Subcutaneous abdominal adipose tissue (tissue), 5 donors: ENCODE measurements around the gene NAV2.

Experiments used
- H3K27ac ChIP-seq: one replicate; pipeline ENCODE4 v1.7.0; 2013; ENCODE audit warnings: low read depth, mild to moderate bottlenecking, inconsistent platforms, low read length, moderate library complexity
- H3K27me3 ChIP-seq, 5 donors: one replicate each; pipeline ENCODE4 v1.7.0; 2013; ENCODE audit warnings: low read length in 5 of 5, inconsistent platforms in 1 of 5; ENCODE audit not compliant: control insufficient read depth in 5 of 5, insufficient read depth in 4 of 5
- H3K36me3 ChIP-seq, 5 donors: one replicate each; pipeline ENCODE4 v1.7.0; 2013; ENCODE audit warnings: low read length in 5 of 5; ENCODE audit not compliant: control insufficient read depth in 5 of 5, insufficient read depth in 5 of 5
- H3K4me1 ChIP-seq, 5 donors: one replicate each; pipeline ENCODE4 v1.7.0; 2013; ENCODE audit warnings: low read length in 5 of 5, mild to moderate bottlenecking in 3 of 5, moderate library complexity in 1 of 5; ENCODE audit not compliant: control insufficient read depth in 5 of 5, insufficient read depth in 5 of 5
- H3K4me3 ChIP-seq, 5 donors: one replicate each; pipeline ENCODE4 v1.7.0; 2013; ENCODE audit warnings: low read length in 5 of 5, low read depth in 1 of 5
- H3K9ac ChIP-seq, 5 donors: one replicate each; pipeline ENCODE4 v1.7.0; 2013; ENCODE audit warnings: low read length in 5 of 5, mild to moderate bottlenecking in 4 of 5, moderate library complexity in 3 of 5
- H3K9me3 ChIP-seq, 5 donors: one replicate each; pipeline ENCODE4 v1.7.0; 2013; ENCODE audit warnings: low read length in 5 of 5; ENCODE audit not compliant: control insufficient read depth in 5 of 5
- donor health status: healthy.
- donor health status: healthy.
- donor health status: healthy.
- donor health status: healthy.
- donor health status: healthy.

The NAV2 gene

GRCh38 chr11:20132667-20133039 lies 420.0 kb downstream of the NAV2 start:
- Histone ChIP-seq H3K9me3 (no peaks in the 10 kb centered on the region), H3K9ac (no peak overlapping the region), H3K27me3 (peaks cover 0 to 20% (median 6%) of the 10 kb centered on the region in 5 donors), H3K4me1 (peaks cover 0 to 11% (median 9%) of the 10 kb centered on the region in 5 donors), H3K4me3 (peak overlapping the region; percentile 64 to 78 (median 70)), H3K27ac (no peak overlapping the region), H3K36me3 (no peaks in the 10 kb centered on the region)

- Histone ChIP-seq H3K9me3 (no peaks in the 10 kb centered on the region), H3K4me3 (no peak overlapping the region), H3K27ac (no peak overlapping the region), H3K27me3 (peaks cover 0 to 23% (median 7%) of the 10 kb centered on the region in 5 donors), H3K9ac (no peak overlapping the region), H3K36me3 (no peaks in the 10 kb centered on the region), H3K4me1 (peaks cover 0 to 11% (median 9%) of the 10 kb centered on the region in 5 donors)
Observed at GRCh38 chr11:20134991-20135736, 422.5 kb downstream of the NAV2 start.

- H3K4me3 ChIP-seq, result no peak overlapping the region
- no peak overlapping the region for H3K27ac ChIP-seq
- peaks cover 0 to 19% (median 3%) of the 10 kb centered on the region in 5 donors for H3K27me3 ChIP-seq
- no peaks in the 10 kb centered on the region for H3K9me3 ChIP-seq
- no peak overlapping the region for H3K9ac ChIP-seq
- H3K4me1 ChIP-seq, result no peaks in the 10 kb centered on the region
- no peaks in the 10 kb centered on the region for H3K36me3 ChIP-seq
Observed at GRCh38 chr11:20137637-20138036, 425.0 kb downstream of the NAV2 start.

GRCh38 chr11:20138707-20139106 lies 426.1 kb downstream of the NAV2 start:
- H3K27ac ChIP-seq, result no peak overlapping the region
- H3K9ac ChIP-seq, result no peak overlapping the region
- H3K36me3 ChIP-seq, result no peaks in the 10 kb centered on the region
- no peaks in the 10 kb centered on the region for H3K9me3 ChIP-seq
- H3K4me3 ChIP-seq, result no peak overlapping the region
- peaks cover 0 to 17% (median 3%) of the 10 kb centered on the region in 5 donors for H3K27me3 ChIP-seq
- no peaks in the 10 kb centered on the region for H3K4me1 ChIP-seq

DNA sequence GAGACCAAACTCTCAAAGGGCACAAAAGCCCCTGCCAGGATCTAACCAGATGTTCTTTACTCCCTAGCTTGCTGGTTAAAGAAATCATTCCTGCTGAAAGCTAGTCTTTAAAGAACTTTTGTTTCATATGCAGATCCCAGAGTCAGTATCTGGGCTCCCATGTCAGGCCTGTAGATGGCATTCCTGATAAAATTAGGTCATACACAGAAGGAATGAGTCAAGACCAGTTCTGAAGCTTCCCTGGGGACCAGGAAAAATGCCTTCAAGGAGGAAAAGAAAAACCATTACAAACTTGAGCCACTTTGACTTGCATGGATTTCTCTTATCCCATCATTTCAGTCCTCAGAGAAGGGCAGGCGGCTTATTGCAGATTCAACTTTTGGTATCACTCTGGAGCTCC lies 441.7 kb downstream of the NAV2 start:
- Histone ChIP-seq H3K4me3 (no peak overlapping the region), H3K4me1 (peaks cover 0 to 13% (median 12%) of the 10 kb centered on the region in 5 donors), H3K27ac (no peak overlapping the region), H3K27me3 (peaks cover 34 to 46% (median 41%) of the 10 kb centered on the region in 5 donors), H3K36me3 (no peaks in the 10 kb centered on the region), H3K9ac (no peak overlapping the region), H3K9me3 (peaks cover 0 to 3% (median 0%) of the 10 kb centered on the region in 5 donors)

DNA sequence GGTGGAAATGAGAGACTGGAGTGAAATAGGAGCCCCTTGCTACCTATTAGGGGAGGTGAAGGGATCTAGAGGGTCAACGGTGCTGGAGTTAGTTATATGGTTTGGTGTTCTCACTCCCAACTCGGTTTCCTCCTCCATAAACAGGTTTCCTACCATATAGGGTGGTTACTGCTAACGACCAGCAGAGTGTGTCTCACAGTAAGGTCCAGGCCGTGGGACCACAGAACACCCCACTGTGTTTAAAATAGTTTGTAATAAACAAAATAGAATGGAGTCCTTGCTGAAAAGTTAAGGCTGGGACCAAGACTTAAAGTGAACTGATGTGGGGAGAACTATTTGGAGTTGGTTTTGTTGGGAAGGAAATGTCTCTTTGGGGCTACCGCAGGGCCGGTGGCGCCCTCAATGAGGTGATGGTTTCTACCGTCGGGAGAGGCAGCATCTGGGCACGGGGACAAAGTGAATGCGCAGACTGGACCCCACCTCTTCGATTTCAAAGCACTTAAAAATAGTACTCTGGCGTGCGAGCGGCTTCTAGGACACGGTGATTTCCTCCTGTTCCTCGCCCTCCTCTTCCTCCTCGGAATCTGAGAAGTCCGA lies 443.1 kb downstream of the NAV2 start:
- peaks cover 47 to 58% (median 53%) of the 10 kb centered on the region in 5 donors for H3K27me3 ChIP-seq
- peak overlapping the region in 2 of 5 donors; percentile 44 to 51 for H3K4me3 ChIP-seq
- no peak overlapping the region for H3K27ac ChIP-seq
- peaks cover 0 to 3% (median 0%) of the 10 kb centered on the region in 5 donors for H3K9me3 ChIP-seq
- no peak overlapping the region for H3K9ac ChIP-seq
- H3K4me1 ChIP-seq, result peaks cover 0 to 13% (median 12%) of the 10 kb centered on the region in 5 donors
- H3K36me3 ChIP-seq, result no peaks in the 10 kb centered on the region

- peaks cover 52 to 64% (median 58%) of the 10 kb centered on the region in 5 donors for H3K27me3 ChIP-seq
- no peaks in the 10 kb centered on the region for H3K36me3 ChIP-seq
- peaks cover 0 to 3% (median 0%) of the 10 kb centered on the region in 5 donors for H3K9me3 ChIP-seq
- peak overlapping the region in 3 of 5 donors; percentile 22 to 51 (median 44) for H3K4me3 ChIP-seq
- H3K4me1 ChIP-seq, result peaks cover 0 to 13% (median 12%) of the 10 kb centered on the region in 5 donors
- no peak overlapping the region for H3K9ac ChIP-seq
- H3K27ac ChIP-seq, result no peak overlapping the region
Observed at GRCh38 chr11:20156280-20156875, 443.7 kb downstream of the NAV2 start.

GRCh38 chr11:20156876-20157613 lies 444.4 kb downstream of the NAV2 start:
- Histone ChIP-seq H3K4me3 (peak overlapping the region in 3 of 5 donors; percentile 22 to 51 (median 44)), H3K9me3 (peaks cover 0 to 3% (median 0%) of the 10 kb centered on the region in 5 donors), H3K36me3 (no peaks in the 10 kb centered on the region), H3K9ac (no peak overlapping the region), H3K27ac (no peak overlapping the region), H3K27me3 (peaks cover 55 to 71% (median 63%) of the 10 kb centered on the region in 5 donors), H3K4me1 (peaks cover 0 to 13% (median 12%) of the 10 kb centered on the region in 5 donors)

DNA sequence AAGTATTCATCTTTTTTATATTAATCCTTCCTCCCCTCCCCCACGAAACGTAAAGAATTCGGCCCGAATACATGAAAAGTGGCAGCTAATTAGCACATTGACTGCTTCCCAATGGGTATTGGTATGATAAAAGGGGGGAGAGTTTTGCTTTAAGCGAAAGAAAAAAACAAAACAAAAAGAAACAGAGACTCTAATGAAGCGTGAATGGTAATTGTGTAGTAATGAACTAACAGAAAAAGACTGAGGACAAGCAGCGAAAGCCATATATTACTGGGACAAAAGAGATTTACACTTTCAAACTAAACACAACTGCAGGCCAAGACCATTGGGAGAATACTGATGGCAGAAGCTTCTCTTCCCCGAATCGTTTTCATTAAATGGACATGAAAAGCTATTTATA lies 445.1 kb downstream of the NAV2 start:
- Histone ChIP-seq H3K36me3 (no peaks in the 10 kb centered on the region), H3K9ac (no peak overlapping the region), H3K27ac (no peak overlapping the region), H3K4me1 (peaks cover 0 to 13% (median 12%) of the 10 kb centered on the region in 5 donors), H3K27me3 (peaks cover 55 to 77% (median 67%) of the 10 kb centered on the region in 5 donors), H3K4me3 (no peak overlapping the region), H3K9me3 (peaks cover 0 to 3% (median 0%) of the 10 kb centered on the region in 5 donors)
